HG02798 (cell line): Measurements from ENCODE around the gene INSM1.

Experiments used
- ATAC-seq: cut with Tn5 transposase; IDR thresholded peaks from one replicate; pipeline ENCODE4 v1.9.1; 2021; ENCODE audit warnings: mild to moderate bottlenecking; ENCODE audit not compliant: unreplicated experiment, poor library complexity

The INSM1 gene

DNA sequence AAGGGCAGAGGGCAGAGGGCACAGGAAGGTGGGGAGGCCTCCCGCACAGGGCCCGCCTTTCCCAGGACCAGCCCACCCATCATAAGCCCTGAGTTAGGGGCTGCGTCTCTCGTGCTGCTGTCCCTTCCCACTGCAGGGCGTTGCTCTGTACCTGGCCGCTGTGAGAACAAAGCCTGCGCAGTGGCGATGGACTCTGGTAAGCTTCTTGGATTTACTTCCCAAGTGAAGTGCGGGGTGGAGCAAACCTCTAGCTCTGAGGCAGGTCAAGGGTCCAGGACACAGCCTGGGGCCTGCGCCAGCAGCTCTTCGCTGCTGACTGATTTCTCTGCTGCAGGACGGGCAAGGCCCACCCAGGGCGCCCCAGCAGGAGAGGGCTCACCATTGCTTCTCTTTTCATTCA lies 23.9 kb downstream of the INSM1 start:
- no peak for ATAC-seq

- no peak for ATAC-seq
Observed at GRCh38 chr20:20393207-20394120, 25.6 kb downstream of the INSM1 start.

DNA sequence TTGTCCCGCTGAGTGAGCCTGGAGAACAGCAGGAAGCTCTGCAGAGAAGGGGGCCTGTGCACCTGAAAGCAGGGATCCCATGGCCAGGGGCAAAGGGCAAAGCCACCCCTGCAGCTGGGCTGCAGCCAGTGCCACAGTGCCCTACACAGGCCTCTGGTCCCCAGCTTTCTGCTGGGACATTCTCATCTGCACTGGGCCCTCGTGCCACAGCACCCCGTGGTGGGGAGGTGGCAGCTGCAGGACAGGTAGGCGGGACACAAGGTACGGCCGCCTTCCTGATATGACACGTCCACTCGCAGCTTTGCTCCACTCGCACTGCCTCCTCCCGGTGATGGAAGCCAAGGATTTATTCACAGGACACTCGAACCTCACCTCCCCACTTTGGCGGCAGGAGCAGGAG lies 27.2 kb downstream of the INSM1 start:
- no peak for ATAC-seq

- no peak for ATAC-seq
Observed at GRCh38 chr20:20395903-20396568, 28.1 kb downstream of the INSM1 start.

DNA sequence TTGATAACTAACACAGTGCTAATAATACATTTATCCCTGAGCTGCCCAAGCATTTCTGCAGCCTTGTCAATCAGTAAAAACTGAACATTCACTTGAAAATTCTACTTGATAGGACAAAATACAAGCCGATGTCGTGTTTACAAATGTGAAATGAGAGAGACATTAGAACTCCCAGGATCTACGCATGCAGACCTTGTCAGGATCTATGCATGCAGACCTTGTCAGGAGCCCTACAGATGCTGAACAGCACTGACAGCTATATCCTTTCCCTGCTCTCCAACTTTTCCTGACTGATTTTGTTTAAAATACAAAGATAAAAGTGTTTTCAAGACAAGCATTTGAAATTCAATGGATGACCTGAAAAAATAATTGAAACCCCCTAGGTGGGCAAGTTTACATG lies 28.9 kb downstream of the INSM1 start:
- no peak for ATAC-seq

DNA sequence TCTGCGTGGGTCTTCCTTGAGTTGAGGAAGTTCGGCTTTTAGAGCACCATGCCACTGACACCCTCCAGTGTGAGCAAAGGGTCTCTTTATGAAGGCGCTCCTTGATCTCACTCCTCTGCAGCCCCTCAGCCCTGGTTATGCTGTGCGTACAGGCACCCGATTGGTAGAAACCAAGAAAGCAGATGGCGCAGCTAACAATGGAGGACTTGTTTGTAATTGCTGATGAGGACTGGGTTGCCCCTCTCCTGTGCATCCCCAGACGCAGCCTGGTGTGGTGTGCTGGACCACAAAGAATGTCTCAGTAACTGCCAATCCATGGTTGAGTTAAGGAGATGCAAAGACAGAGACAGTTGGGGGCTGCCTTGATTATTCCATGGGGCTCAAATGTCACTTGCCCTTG lies 30.2 kb downstream of the INSM1 start:
- no peak for ATAC-seq

- ATAC-seq, result no peak
Observed at GRCh38 chr20:20399531-20400500, 31.9 kb downstream of the INSM1 start.

DNA sequence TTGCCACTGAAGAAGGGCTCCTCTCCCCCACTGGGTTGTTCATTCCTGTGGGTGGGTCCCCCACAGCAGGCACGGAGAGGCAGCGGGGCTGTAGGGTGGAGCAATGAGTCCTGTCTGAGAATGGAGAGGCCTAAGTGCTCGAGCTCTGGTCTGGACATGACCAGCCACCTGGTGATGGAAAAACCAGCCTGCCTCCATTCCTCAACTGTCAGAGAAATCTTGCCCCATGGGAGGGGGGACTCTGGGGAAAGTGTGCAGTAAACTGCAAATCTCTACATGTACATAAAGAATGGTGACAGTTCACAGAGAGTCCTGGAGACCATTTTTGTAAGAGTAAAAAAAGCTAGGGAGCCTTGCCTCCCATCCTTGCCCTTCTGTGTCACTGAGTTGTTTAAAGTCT lies 34.1 kb downstream of the INSM1 start:
- ATAC-seq, result no peak

GRCh38 chr20:20404633-20405032 lies 36.7 kb downstream of the INSM1 start:
- no peak for ATAC-seq

DNA sequence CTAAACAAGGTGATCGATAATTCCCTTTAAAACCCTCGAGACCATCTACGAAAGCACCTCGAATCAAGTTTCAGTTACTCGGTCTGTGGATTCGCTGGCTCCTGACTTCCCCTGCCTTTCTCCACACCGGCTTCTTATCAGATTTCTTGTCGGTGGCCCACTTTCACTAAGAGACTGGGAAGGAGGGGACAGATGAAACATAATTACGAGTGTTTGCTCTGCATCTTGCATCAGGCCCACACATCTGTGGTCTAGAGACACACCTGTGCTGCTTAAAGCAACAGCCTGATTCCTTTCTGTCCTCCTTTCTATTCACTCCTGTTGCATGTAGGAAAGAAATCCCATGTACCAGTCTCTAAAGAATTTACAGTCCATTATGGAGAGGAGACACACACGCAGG lies 37.7 kb downstream of the INSM1 start:
- no peak for ATAC-seq

DNA sequence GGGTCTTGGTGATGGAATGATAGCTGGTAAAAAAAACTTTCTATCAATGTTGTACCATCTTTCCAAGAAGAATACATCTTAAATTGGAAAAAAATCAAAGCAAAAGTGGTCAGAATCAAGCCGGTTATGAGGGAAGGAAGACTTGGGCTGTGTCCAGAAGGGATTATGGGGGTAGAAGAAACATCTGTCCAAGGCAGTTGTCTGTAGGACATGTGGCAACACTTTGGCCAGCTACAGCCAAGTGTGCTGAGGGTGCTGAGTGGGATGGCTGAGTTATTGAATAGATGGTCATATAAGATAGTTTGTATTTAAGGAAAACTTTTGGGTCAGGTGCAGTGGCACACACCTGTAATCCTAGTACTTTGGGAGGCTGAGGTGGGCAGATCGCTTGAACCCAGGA lies 38.4 kb downstream of the INSM1 start:
- ATAC-seq, result no peak

- ATAC-seq, result no peak
Observed at GRCh38 chr20:20407891-20408805, 40.2 kb downstream of the INSM1 start.

GRCh38 chr20:20409331-20409730 lies 41.4 kb downstream of the INSM1 start:
- ATAC-seq, result no peak

DNA sequence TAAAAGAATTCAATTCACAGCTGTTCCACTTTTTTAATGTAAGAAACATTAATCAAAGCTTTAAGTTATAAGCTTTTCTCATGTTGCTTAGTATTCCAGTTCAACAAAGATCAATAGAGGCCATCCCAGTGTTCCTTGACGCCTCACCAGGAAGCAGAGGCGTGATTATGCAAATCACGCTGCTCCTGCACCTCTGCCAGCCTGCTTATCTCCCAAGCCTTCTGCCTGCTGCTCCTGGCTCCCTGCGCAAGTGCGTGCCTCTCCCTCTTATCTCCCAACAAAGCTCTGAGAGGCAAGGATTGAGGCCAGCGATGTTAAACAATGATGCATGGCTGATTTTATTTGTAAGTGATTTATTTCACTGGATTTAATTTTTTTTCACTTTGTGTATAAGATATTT lies 42.8 kb downstream of the INSM1 start:
- ATAC-seq, result no peak

GRCh38 chr20:20411402-20411801 lies 43.5 kb downstream of the INSM1 start:
- no peak for ATAC-seq

DNA sequence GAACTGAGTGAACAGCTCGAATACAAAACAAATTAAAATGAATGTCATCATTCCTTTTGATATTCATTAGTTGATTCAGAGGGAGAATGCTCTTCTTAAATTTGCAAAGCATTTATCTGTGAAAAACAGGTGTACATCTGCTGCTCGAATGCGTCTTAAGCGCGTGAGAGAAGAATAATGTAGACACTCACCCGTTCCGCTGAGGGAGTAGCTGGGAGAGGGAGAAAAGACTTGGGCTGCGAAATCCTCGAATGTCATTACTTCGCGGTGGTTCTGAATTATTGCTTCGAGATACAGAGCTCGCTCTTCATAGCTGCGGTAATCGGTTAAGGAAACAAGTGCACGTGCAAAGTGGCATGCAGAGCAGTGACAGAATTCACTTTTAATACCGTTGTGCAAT lies 43.9 kb downstream of the INSM1 start:
- ATAC-seq, result no peak

GRCh38 chr20:20412750-20413149 lies 44.8 kb downstream of the INSM1 start:
- ATAC-seq, result no peak

- no peak for ATAC-seq
Observed at GRCh38 chr20:20413810-20414281, 45.9 kb downstream of the INSM1 start.

DNA sequence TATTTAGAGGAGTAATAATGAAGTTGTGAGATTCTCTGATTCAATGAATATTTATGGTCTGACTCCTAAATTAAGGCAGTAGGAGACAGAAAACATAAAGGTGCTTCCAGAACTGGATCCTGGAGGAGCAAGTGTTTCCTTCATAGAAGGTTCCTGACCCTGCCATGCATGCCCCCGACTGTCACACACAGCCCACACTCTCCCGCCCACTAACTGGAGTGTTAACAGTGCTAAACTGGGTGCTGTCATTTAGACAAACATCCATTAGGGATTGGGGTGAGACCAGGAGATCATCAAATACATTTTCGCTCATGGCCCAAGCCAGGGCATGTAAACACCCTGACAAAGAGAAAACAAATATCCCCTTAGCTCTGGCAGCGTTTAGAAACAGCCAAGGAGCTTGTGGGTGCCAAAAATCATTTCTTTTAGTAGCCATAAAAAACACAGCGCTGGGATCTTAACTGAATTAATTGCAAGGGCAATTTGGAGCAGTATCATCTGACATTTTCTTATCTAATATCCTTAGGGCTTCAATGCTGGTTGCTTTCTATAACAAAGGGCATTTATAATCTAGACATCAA lies 46.8 kb downstream of the INSM1 start:
- ATAC-seq, result no peak
